GM12872 (cell line): Measurements from ENCODE around the gene RPIA.

ENCODE experiments used
- CTCF ChIP-seq: IDR thresholded peaks from 3 replicates; pipeline ENCODE4 v1.5.1; 2011; ENCODE audit warnings: low read depth, mild to moderate bottlenecking, low read length, moderate library complexity; ENCODE audit not compliant: insufficient read depth

RPIA gene

GRCh38 chr2:88753833-88754584, 62.5 kb downstream of the RPIA start:
- no peak for TF ChIP-seq CTCF

GRCh38 chr2:88754585-88755320, 63.3 kb downstream of the RPIA start:
- no peak for TF ChIP-seq CTCF

- no peak for TF ChIP-seq CTCF
These were observed 64.4 kb downstream of the RPIA start for GRCh38 chr2:88755836-88756235.

DNA sequence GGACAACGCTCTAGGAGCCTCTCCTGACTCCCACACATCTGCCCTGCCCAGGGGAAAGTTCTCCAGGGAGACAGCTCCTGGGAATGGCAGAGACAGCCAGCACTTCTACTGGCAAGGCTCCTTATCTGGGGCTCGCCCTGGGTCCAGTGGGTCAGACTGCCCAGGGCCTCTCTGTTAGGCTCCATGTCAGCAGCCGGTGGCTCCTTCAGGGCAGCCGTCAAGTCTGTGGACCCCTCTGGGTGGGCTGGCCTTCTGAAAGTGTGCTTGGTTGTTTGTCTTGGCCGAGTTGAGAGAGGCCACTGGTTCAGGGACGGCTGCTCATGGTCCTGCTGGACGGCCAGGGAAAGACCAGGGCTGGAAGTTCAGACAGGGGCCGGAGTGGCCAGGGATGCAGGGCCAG, 65.6 kb downstream of the RPIA start:
- TF ChIP-seq CTCF: no peak

DNA sequence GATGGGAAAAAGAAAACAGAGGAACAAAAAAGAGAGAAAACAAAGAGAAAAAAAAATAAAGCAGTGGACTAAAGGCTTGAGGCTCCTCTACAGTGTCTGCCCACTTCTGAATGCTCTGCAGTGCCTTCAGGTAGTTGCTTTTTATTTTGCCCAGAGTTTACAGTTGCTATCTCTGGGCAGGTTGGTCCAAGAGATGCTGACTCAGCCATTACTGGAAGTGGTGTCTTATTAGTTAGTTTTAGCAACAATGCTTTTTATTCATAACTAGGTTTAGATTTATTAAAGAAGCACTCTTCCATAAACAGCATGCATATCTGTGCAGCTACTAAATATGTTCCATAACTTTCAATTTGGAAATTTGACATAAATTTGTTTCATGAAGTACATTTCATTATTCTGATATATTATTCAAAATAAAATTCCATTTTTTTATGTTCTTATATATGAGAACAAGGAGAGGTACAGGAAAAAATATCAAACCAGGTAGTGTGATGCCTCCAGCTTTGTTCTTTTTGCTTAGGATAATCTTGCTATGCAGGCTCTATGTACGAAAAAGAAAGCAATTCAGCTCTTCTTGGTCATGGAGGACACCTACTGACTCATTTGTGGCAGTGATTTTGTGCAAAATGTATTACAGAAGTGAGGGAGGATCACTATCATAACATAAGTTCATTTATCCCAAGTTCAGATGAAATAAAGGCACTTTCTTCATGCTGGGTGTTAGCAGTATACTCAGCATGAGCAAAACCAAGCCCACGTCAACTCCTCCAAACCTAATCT, 69.5 kb downstream of the RPIA start:
- TF ChIP-seq CTCF: no peak

DNA sequence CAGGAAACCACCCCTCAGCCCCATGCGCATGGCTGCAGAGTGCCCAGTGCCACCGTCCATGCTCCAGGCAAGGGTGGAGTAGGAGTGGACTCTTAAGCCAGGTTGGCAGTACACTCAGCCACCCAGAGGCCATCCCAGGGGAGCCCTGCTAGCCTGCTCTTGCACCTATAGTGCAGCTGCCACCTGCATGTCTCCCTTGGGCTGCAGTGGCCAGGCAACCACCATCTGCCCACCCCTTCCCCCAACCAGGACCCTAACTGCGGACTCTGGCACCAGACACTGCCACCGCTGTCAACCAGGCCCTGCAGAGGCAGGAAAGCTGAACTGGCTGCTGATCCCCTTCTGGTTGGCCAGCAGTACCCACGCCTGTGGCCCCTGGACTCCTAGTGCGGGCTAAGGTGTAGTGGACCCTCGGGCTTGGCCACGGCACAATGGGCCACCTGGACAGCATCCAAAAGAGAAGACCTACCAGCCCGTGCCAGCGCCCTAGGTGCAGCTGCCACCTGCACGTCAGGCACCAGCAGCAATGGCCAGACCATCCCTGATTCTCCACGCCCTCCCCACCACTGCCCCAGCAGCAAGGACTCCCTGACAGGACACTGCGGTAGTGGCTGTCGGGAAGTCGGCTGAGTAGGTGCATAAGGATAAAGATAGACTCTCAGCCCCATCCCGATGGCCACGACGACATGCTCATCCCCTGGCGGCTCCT, 72.8 kb downstream of the RPIA start:
- no peak for TF ChIP-seq CTCF

DNA sequence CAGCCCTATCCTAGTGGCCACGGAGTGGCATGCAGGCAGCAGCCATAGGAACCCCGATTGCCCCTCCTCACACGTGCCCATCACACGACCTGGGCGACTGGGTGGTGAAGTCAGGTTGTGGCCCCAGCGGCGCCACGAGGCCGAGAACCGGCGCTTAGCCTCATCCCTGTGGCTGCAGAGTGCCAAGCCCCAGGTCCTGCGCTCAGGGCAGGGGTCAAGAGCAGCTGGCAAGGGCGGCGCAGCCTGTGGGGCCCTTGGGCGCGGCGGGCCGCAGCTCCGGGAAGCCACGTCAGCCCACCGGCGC, 73.3 kb downstream of the RPIA start:
- TF ChIP-seq CTCF: no peak
